Coronary artery (tissue), 2 donors: ENCODE results near the gene MYO1G.

Source experiments
- DNase-seq: peaks from one replicate; pipeline ENCODE4 v3.0.0-alpha.2; 2017; ENCODE audit warnings: low spot score
- H3K27ac ChIP-seq, 2 donors: fragments of 200-600 bp; sonication (generic); one replicate each; pipeline ENCODE4 v1.5.1; 2016 to 2019
- H3K4me3 ChIP-seq: fragments of 200-600 bp; sonication (generic); 2 replicates; pipeline ENCODE4 v1.5.1; 2016; ENCODE audit warnings: mild to moderate bottlenecking, moderate library complexity
- CTCF ChIP-seq: fragments of 200-600 bp; sonication (generic); IDR thresholded peaks from one replicate; pipeline ENCODE4 v1.5.1; 2019; ENCODE audit warnings: antibody characterized with exemption

Gene MYO1G

GRCh38 chr7:45007571-45008328 is 28.9 kb upstream of the MYO1G start:
- H3K4me3 ChIP-seq, result no peak overlapping the region
- no peak for TF ChIP-seq CTCF
- no peak overlapping the region for H3K27ac ChIP-seq
- DNase-seq, result no peak

GRCh38 chr7:45007106-45007505 is 28.3 kb upstream of the MYO1G start:
- no peak overlapping the region for H3K27ac ChIP-seq
- no peak for DNase-seq
- no peak for TF ChIP-seq CTCF
- no peak overlapping the region for H3K4me3 ChIP-seq

- no peak overlapping the region for H3K4me3 ChIP-seq
- no peak for DNase-seq
- TF ChIP-seq CTCF, result no peak
- H3K27ac ChIP-seq, result no peak overlapping the region
Measured at GRCh38 chr7:45003789-45004188, 25.0 kb upstream of the MYO1G start.

- Histone ChIP-seq H3K27ac (no peak overlapping the region), H3K4me3 (peak overlapping the region; percentile 96)
- DNase-seq, result no peak
- TF ChIP-seq CTCF, result no peak
Measured at GRCh38 chr7:45001826-45002225, 23.0 kb upstream of the MYO1G start.

GRCh38 chr7:45001138-45001694 is 22.4 kb upstream of the MYO1G start:
- DNase-seq, result no peak
- peak overlapping the region in 1 of 2 donors; percentile 99 for H3K27ac ChIP-seq
- TF ChIP-seq CTCF, result no peak
- peak overlapping the region; percentile 96 for H3K4me3 ChIP-seq

GRCh38 chr7:45000093-45001032 is 21.5 kb upstream of the MYO1G start, which contains the start of gene CCM2:
TSS of gene CCM2 (plus strand) at chr7:45000201. CDS start at chr7:45000334, 133 bp downstream.
- TF ChIP-seq CTCF, result no peak
- Histone ChIP-seq H3K4me3 (peak within 1 kb of the TSS; percentile 96), H3K27ac (peak within 1 kb of the TSS; percentile 81 to 99)
- no peak for DNase-seq
